ENCODE results near the gene DOK7.
A peak's percentile ranks its signal among the peaks of the same experiment; 100 is the strongest.

The DOK7 gene

GRCh38 chr4:3436048-3436797 lies 26.9 kb upstream of the DOK7 start:
- Histone ChIP-seq H3K36me3 (ENCODE audit: insufficient read depth, low read length) (no peaks in the 10 kb centered on the region), H3K9me3 (ENCODE audit: insufficient read depth, low read length, severe bottlenecking) (no peaks in the 10 kb centered on the region), H3K27me3 (ENCODE audit: insufficient read depth, low read length, poor library complexity) (no peaks in the 10 kb centered on the region), H3K4me1 (ENCODE audit: insufficient read depth, low read length) (no peaks in the 10 kb centered on the region), H3K9ac (ENCODE audit: low read depth, low read length) (no peak overlapping the region), H3K79me2 (ENCODE audit: insufficient read depth, low read length) (no peaks in the 10 kb centered on the region), H3K27ac (ENCODE audit: low read length) (no peak overlapping the region), H3K4me3 (ENCODE audit: low read depth in 1 of 2, low read length in 2 of 2) (no peak overlapping the region), H3K4me2 (ENCODE audit: insufficient read depth, low read length) (no peak overlapping the region), H4K20me1 (ENCODE audit: insufficient read depth, low read length) (peaks cover 17% of the 10 kb centered on the region), H2AFZ (ENCODE audit: low read depth, low read length) (no peak overlapping the region)
- no peak for DNase-seq
- no peak for TF ChIP-seq EZH2 (IDR thresholded peaks at IDR 0.05; ENCODE audit: borderline replicate concordance, low read depth, low read length, severe bottlenecking)
- ATAC-seq (ENCODE audit: insufficient read depth, low read depth), result no peak

- no peaks in the 10 kb centered on the region for H3K27me3 ChIP-seq (ENCODE audit: insufficient read depth, low read length, poor library complexity)
- H3K27ac ChIP-seq (ENCODE audit: low read length), result no peak overlapping the region
- no peaks in the 10 kb centered on the region for H3K9me3 ChIP-seq (ENCODE audit: insufficient read depth, low read length, severe bottlenecking)
- TF ChIP-seq CTCF (IDR thresholded peaks at IDR 0.05; ENCODE audit: borderline replicate concordance, extremely low read depth, low read length, poor library complexity, severe bottlenecking) (no peak), EZH2 (IDR thresholded peaks at IDR 0.05; ENCODE audit: borderline replicate concordance, low read depth, low read length, severe bottlenecking) (no peak)
- H3K4me3 ChIP-seq (ENCODE audit: low read depth in 1 of 2, low read length in 2 of 2), result no peak overlapping the region
- H3K79me2 ChIP-seq (ENCODE audit: insufficient read depth, low read length), result no peaks in the 10 kb centered on the region
- peak; percentile 51; the same call in 1 of the 3 replicates for ATAC-seq (ENCODE audit: insufficient read depth, low read depth)
- H2AFZ ChIP-seq (ENCODE audit: low read depth, low read length), result no peak overlapping the region
- peaks cover 14% of the 10 kb centered on the region for H4K20me1 ChIP-seq (ENCODE audit: insufficient read depth, low read length)
- no peak overlapping the region for H3K9ac ChIP-seq (ENCODE audit: low read depth, low read length)
- H3K36me3 ChIP-seq (ENCODE audit: insufficient read depth, low read length), result no peaks in the 10 kb centered on the region
- DNase-seq, result no peak
- no peak overlapping the region for H3K4me2 ChIP-seq (ENCODE audit: insufficient read depth, low read length)
- no peaks in the 10 kb centered on the region for H3K4me1 ChIP-seq (ENCODE audit: insufficient read depth, low read length)
These were observed 26.1 kb upstream of the DOK7 start for GRCh38 chr4:3436798-3437581.

GRCh38 chr4:3437582-3437936 lies 25.5 kb upstream of the DOK7 start:
- no peaks in the 10 kb centered on the region for H3K4me1 ChIP-seq (ENCODE audit: insufficient read depth, low read length)
- no peak for ATAC-seq (ENCODE audit: insufficient read depth, low read depth)
- H3K9ac ChIP-seq (ENCODE audit: low read depth, low read length), result no peak overlapping the region
- no peak overlapping the region for H3K4me3 ChIP-seq (ENCODE audit: low read depth in 1 of 2, low read length in 2 of 2)
- peaks cover 14% of the 10 kb centered on the region for H4K20me1 ChIP-seq (ENCODE audit: insufficient read depth, low read length)
- H3K27me3 ChIP-seq (ENCODE audit: insufficient read depth, low read length, poor library complexity), result no peaks in the 10 kb centered on the region
- H3K9me3 ChIP-seq (ENCODE audit: insufficient read depth, low read length, severe bottlenecking), result no peaks in the 10 kb centered on the region
- H3K36me3 ChIP-seq (ENCODE audit: insufficient read depth, low read length), result no peaks in the 10 kb centered on the region
- no peak for TF ChIP-seq CTCF (IDR thresholded peaks at IDR 0.05; ENCODE audit: borderline replicate concordance, extremely low read depth, low read length, poor library complexity, severe bottlenecking)
- no peak for TF ChIP-seq EZH2 (IDR thresholded peaks at IDR 0.05; ENCODE audit: borderline replicate concordance, low read depth, low read length, severe bottlenecking)
- H2AFZ ChIP-seq (ENCODE audit: low read depth, low read length), result no peak overlapping the region
- no peak for DNase-seq
- no peak overlapping the region for H3K4me2 ChIP-seq (ENCODE audit: insufficient read depth, low read length)
- no peaks in the 10 kb centered on the region for H3K79me2 ChIP-seq (ENCODE audit: insufficient read depth, low read length)
- no peak overlapping the region for H3K27ac ChIP-seq (ENCODE audit: low read length)
